GM19328 (cell line): ENCODE measurements around the gene TAAR2.
"Not testable (repeated sequence)": the region's sequence is repeated elsewhere in the genome, so short reads cannot be mapped to it uniquely, and the experiment has no call there.

Experiments
- ATAC-seq: cut with Tn5 transposase; IDR thresholded peaks from one replicate; pipeline ENCODE4 v1.9.1; 2021; ENCODE audit warnings: mild to moderate bottlenecking, moderate library complexity; ENCODE audit not compliant: unreplicated experiment

The TAAR2 gene

DNA sequence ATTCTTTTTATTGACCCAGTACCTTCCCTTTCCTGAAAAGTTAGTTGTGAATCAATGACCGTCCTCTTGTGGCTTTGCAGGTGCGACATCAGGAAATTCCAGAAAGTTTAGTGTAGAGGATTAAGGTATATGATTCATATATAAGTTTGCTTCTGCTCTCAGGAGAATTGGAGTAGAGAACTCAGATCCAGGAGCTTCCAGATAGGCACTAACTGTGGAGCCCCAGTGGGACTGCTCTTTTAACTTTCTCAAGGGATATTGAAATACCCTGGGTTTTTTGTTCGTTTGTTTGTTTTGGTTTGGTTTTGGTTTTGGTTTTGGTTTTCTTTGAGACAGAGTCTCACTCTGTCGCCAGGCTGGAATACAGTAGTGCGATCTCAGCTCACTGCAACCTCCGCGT is 9.5 kb downstream of the TAAR2 start:
- no peak for ATAC-seq

DNA sequence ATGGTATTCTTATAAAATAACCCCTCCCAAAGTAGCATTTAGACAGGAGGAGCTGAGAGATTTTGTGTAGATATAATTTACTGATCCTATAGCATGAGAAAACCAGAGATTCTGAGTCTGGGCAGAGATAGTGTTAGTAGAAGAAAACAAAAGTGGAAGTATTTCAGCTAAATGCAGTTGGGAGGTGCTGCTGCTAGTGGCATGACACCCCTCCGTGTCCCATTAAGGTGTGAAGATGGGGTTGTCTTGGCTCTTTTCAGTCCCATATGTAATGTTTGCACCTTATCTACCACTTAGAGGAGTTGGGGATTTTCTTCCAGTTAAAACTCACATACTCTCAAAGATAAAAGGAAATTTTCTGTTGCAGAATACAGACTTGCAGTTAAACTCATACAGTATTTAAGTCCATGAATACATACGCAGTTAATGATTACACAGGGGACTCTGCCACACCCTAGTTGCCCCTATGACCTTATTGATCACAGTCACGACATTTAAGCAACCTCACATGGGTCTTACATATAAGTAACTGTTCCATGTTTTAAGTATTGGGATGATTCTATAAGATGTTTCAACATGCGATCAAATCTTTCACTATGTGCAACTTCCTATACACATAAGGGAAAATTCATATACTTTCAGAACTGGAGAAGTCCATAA is 11.5 kb downstream of the TAAR2 start:
- no peak for ATAC-seq

DNA sequence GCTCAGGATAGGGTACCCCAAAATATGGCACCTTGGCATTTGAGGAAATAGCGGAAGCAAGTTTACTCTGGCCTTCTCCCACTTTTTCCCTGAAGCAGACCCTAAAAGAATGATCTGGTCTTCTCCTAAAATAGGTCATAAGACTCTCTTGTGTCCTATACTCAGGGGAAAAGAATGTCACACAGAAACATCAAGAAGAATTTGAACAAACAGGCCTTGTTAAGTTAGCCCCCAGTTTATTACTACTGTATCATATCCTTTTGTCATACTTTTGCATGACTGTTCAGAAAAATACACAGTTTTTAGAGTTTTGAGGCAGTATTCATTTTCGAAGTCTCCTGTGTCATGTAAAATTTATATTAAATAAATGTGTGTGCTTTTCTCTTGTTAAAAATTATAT is 12.5 kb downstream of the TAAR2 start:
- no peak for ATAC-seq

DNA sequence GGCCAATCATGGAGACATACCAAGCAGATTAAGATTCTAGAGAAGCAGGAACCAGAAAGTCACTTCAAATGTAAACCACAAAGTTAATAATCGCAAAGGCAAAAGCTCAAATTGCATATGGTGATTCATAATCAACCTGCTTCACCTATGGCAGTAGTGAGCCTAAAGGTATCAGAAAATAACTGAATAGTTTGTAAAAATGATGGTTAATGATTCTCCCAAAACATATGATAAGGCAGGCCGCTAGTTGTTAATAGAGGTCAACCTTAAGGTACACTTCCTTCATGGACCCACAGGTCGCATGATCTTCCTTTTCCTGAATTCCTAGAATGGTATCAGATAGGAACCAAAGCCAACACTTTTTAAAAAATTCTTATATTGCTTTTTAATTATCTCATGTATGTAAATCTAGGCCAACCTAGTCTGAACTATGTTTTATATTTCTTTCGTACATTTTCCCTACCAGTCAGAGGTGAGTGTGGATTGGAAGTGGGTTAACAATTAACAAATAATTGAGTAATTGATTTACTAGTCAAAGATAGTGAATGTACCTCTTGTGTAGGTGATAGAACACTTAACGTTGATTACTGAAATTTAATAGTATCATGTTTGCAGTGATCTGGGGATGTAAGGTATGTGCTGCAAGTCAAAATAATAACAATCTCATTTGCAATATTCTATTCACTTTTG is 16.4 kb downstream of the TAAR2 start:
- ATAC-seq = no peak

DNA sequence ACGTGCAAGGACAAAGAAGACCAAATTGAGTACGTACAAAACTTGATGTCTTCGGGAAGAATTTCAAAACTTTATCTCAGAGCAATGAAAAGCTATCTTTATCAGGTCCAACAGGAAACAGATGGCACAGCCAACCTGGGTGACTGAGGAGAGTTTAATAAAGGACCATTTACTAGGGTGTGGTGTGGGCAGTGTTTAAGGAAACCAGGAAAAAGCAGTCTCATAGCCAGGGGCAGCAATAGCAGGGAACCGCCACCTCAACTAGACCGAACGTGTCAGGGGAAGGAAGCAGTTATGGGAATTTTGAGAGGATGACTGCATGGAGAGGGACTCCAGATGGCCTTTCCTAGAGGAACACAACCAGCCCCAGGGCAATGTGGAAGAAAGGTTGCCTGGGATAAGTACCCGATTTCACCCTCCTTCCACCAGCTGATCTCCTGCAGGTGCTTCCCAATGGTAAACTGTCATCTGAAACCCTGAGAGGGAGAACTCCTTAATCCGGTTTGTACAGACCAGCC is 19.4 kb downstream of the TAAR2 start:
- ATAC-seq = no peak

DNA sequence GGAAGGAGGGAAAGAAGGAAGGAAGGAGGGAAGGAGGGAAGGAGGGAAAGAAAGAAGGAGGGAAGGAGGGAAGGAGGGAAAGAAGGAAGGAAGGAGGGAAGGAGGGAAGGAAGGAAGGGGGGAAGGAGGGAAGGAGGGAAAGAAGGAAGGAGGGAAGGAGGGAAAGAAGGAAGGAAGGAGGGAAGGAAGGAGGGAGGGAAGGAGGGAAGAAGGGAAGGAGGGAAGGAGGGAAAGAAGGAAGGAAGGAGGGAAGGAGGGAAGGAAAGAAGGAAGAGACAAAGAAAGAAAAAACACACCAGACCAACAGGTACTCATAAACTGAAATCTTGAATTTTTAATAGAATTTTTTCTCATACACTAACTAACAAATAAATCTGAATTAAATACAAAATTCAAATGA is 23.2 kb downstream of the TAAR2 start:
- ATAC-seq = not testable (repeated sequence)

DNA sequence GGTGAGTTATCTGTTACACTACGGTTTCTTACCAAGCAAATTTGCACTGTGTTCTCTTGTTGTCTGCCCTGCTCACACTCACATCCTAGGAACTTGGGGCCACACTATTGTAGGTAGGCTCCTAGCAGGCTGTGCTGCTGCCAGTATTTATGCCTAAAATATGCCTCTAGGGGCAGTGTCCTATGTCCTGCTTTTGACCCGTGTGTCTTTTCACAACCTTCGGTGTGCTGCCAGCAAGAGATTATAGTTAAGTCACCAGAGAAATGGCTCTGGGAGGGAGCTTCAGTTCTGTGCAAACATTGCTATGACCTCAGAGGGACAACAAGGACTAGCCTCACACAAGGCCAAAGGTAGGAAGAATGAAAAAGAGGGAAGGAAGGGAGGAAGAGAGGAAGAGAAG is 25.6 kb downstream of the TAAR2 start:
- ATAC-seq = peak; percentile 90

DNA sequence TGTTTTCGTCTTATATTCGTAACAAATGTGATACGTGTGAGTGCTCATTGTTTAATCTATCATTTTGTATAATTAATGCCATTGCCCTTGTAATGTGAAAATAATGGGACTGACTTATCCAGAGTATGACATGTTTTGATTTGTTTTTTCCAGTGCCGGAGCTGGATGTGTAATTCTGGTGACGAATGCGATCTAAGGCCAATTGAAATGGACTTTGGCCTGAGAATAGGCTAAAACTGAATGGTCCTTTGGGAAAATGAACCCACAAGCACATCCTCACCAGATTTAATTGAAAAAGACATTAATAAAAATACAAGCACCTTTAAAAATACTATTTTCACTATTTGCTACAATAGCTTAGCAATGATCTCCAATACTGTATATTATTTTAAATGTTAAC is 27.9 kb downstream of the TAAR2 start:
- ATAC-seq = no peak

DNA sequence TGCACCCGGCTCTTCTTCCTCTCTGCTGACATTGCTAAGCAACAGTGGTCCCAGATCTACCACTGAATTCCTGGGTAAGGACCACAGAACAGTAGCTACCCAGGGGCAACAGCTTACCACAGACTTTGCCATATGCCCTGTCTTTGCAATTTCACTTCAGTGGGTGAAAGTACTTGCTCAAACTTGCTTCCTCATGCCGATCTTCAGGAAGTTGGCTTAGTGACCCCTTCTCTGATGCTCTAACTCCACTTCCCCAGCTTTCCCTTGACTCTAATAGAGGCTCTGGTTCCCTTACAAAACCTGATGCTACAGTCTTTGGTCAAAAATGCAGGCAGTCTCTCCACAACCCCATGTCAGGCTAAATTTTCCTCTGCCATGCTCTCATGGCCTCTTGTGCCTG is 31.2 kb downstream of the TAAR2 start:
- ATAC-seq = no peak

DNA sequence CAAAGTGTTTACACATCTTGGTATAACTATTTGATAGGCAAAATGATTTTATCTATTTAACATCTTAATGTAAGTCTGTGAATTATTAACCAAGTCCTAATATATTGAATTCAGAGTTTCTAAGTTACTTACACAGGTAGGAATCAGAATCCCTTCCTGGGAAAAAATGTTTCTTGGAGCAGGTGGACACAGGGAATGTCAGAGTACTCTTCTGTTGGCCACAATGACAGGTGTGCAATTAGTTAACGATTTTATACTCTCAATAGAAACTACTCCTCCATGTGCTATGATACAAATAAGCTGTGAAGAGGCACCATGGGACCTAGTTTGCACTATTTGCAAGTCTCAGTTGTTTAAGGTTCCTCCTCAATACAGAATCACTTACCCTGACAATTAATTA is 33.7 kb downstream of the TAAR2 start:
- ATAC-seq = no peak

DNA sequence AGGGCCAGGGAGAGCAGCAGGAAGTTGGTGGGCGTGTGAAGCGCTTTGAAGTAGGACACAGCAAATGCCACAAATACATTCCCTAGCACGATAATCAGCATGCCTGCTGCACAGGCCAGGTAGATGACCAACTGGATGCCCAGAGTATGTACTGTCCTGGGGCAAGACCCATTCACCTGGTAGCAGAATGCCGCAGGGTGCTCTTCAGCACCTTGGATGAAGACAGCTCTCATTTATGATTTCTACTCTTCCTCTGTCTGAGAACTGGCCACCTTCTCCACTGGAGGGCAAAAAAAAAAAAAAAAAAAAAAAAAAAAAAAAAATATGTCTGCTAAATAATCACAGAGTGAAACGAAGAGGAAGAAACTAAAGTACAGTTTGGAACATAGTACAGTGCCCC is 34.6 kb downstream of the TAAR2 start, which contains the start of gene TAAR5:
TSS of gene TAAR5 (minus strand) at position 288 of the 400 bp plus-strand sequence. CDS start at position 233, 55 bp downstream.
- ATAC-seq = no peak

DNA sequence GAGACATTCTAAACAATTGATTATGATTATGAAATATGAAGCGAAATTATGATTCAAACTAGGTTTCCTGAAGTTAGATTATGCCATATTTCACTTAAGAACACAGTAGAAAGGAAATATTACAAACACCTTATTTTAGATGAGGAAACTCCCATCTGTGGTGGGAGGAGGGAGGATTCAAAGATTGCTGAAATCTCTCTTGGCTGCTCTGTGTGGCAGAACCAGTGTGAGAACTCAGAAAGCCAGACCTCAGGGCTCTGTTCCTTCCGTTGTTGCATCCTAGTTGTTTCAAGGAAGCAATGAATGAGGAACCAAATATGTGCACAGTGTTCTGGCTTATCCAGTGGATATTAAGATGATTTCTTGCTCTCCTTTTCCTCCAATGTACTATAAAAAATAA is 36.7 kb downstream of the TAAR2 start:
- ATAC-seq = no peak

DNA sequence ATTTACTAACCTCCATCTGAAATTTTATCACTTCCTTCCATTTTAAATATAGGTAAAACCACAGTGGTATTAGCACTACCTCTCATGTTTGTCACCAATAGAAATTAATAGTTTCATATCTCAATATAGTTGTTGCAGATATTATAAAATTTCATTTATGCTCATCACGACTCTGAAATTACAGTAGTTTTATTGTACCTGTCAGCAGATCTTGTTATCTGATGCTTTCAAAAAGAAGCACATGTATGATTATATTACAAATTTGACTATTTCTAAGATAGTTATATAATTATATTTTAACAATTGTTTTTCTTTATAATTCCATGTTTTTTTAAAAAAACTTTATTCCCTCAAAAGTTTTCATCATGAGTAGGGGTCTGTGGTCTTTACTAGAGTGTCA is 39.4 kb downstream of the TAAR2 start:
- no peak for ATAC-seq

DNA sequence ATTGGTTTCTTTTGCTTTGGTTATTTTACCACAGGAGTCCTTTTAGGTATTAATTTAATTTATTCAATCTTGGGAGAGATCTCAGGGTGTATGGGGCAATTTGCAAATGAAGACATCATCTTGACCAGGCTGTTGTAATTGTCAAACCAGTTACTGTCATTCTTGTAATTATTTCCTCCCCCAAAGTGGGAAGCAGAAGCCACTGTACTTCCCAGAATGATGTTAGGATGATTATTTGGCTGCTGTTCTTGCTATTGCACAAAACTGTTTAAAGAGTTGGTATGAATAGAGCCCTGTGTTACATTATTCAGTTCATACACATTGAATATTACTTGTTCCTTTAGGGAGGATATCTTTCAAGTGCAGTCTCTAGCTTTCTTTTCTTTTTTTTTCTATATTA is 52.3 kb downstream of the TAAR2 start:
- ATAC-seq = no peak

DNA sequence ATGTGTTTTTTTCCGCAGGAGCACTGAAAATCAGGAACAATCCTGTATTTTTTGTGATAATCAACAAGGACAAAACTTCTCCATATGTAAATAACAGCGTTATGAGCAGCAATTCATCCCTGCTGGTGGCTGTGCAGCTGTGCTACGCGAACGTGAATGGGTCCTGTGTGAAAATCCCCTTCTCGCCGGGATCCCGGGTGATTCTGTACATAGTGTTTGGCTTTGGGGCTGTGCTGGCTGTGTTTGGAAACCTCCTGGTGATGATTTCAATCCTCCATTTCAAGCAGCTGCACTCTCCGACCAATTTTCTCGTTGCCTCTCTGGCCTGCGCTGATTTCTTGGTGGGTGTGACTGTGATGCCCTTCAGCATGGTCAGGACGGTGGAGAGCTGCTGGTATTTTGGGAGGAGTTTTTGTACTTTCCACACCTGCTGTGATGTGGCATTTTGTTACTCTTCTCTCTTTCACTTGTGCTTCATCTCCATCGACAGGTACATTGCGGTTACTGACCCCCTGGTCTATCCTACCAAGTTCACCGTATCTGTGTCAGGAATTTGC is 53.8 kb downstream of the TAAR2 start, which contains the start of gene TAAR6:
TSS of gene TAAR6 (plus strand) at position 102 of the 557 bp plus-strand sequence. CDS start at position 102, 0 bp downstream.
- no peak for ATAC-seq

DNA sequence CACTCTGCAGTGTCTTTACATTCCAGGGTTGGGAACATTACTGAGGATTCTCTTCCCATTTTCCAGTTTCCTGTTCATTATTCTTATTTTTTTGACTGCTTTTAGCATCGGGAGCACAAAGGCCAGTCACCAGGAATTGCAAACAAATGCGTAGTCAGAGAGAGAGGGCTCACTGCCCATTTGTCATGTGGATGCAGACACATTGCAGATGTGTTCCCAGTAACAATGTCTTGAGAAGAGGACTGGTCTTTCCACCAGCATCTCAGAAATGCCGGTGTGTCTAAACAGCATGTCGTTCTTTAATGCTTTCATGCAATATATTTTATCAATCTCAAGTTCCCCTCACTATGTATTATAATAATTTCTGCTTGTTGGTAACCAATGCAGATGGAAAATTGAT is 54.9 kb downstream of the TAAR2 start:
- ATAC-seq = no peak

DNA sequence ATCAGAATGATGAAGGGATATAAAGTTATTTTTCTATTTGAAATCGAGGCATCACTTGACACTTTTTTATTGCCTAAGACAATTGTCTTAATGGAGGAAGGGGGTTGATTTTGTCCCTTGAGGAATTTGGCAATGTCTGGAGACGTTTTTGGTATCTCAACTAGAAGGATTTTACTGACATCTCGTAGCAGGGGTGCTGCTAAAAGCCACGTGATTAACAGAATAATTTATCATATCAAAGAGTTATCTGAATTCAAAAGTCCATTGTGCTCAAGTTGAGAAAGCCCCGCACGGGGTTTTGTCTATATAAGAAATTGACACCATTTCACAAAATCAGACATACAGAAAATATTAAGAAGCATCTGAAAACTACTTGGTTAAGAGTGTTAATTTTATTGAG is 55.5 kb downstream of the TAAR2 start:
- no peak for ATAC-seq

DNA sequence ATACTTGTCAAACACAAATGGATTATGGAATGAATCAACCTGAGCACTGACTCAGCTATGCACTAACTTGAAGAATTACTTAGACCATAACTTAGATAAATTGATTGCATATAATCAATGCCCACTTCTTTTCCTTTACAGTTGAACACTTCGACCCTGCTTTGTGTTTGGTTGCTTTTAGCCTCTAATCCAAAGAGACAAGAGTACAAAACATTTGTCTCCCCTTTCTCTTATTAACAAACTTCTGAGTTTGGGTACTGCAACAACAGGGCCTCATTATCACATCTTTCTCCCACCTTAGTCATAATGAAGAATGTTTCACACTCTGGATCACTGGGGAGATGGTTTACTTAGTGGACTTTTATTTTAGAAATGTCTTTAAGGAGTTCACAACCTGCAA is 56.5 kb downstream of the TAAR2 start:
- no peak for ATAC-seq
